RWPE1 (cell line): ENCODE measurements around the gene MAGI1.
"Not testable (repeated sequence)": the region's sequence is repeated elsewhere in the genome, so short reads cannot be mapped to it uniquely, and the experiment has no call there.

Experiments used
- CTCF ChIA-PET: fragments of 350-600 bp; sonication (Branson Sonifier 250); formaldehyde crosslinking; extraction: SDS; loops from one replicate; lab custom pipeline; 2021; lab: Yijun Ruan, JAX
- POLR2A ChIA-PET: fragments of 400-600 bp; formaldehyde crosslinking; extraction: SDS; loops from one replicate; lab custom pipeline; 2020; ENCODE audit warnings: antibody characterized with exemption; ENCODE audit not compliant: low non-redundant PET; lab: Yijun Ruan, JAX
- DNase-seq: peaks from one replicate; pipeline ENCODE4 v3.0.0; 2012; ENCODE audit warnings: low spot score
- H3K27ac ChIP-seq: fragments of 450-650 bp; 2 replicates; pipeline ENCODE4 v1.5.1; 2017
- CTCF ChIP-seq: fragments of 450-650 bp; conservative IDR thresholded peaks from 2 replicates; pipeline ENCODE4 v1.5.1; 2017; ENCODE audit warnings: low read depth, mild to moderate bottlenecking

Gene MAGI1

GRCh38 chr3:65551945-65552344, 486.8 kb downstream of the MAGI1 start:
- H3K27ac ChIP-seq, result no peak overlapping the region
- ChIA-PET CTCF (no interaction called here), POLR2A (no interaction called here)
- DNase-seq, result no peak
- TF ChIP-seq CTCF, result no peak

- no peak overlapping the region for H3K27ac ChIP-seq
- no peak for DNase-seq
- ChIA-PET CTCF (no interaction called here), POLR2A (no interaction called here)
- TF ChIP-seq CTCF, result no peak
These were observed 488.6 kb downstream of the MAGI1 start for GRCh38 chr3:65550137-65550536.

DNA sequence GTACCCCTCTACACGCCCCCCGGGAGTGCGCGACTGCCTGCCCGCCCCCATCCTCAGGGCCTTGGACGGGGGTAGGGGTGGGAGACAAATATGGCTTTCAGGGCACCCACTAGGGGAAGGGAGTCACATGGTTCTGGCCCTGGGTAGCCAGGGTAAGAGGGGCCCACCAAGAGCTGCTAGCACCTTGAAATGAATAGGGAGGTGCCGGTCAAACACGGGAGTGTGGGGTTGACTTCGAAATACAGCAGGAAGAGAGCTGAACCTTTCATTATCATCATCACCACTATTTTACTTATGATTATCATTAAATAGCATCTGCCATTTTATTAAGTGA, 489.1 kb downstream of the MAGI1 start:
- ChIA-PET CTCF (no interaction called here), POLR2A (no interaction called here)
- no peak overlapping the region for H3K27ac ChIP-seq
- no peak for DNase-seq
- TF ChIP-seq CTCF, result no peak

DNA sequence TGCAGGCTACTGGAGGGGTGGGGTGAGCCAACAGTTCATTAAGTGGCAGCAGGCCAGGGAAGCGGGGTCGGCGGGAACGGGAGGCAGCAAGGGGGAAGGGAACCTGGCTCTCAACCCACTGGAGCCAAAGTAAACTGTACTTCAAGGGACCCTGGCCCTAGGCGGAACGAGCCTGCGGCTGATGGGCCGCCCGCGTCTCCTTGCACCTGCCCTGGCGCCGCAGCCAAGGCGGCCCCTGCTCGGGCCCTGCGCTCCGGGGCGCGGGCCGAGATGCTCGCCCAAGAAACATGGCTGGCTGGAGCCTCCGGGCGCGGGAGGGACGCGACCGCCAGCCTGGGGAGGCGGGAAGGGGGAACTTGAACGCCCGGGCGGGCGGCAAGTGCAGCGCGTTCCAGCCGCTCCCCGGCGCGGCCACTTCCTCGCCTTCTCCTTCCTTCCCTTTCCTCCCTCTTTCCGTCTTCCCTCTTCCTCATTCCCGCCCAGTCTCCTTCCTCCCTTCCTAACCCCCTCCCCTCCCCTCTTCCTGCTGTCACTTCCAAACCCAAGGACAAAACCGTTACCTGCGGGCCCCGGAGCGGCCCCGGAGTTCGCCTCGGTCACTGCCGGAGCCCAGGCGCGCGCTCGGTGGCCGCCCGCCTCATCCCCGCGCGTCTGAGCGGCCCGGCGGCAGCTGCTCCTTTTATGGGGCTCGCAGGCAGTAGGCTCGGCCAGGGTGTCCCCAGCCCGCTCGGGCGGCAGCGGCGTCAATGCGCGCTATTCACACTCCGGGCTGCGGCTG, 489.7 kb downstream of the MAGI1 start:
- DNase-seq, result no peak
- ChIA-PET POLR2A (no interaction called here), CTCF (no interaction called here)
- TF ChIP-seq CTCF, result no peak
- no peak overlapping the region for H3K27ac ChIP-seq

DNA sequence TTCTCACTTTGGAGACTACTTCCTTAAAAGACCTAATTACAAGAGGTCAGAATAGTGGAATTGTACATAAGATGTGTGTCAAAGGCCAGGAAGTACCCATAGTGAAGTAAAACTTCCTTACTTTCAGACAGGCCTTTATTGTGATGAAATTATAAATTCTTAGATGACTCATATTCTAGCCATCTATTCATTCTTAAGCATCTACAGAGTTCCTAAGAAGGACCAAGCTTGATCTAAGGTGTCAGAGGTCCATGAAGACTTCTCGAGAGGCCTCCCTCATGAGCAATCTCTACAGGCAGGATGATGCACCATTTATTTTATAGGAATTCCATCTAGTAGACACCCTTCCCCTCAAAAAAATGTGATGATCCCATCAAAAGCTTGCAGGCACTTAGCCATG, 493.3 kb downstream of the MAGI1 start:
- H3K27ac ChIP-seq, result no peak overlapping the region
- ChIA-PET CTCF (no interaction called here), POLR2A (no interaction called here)
- DNase-seq, result no peak
- TF ChIP-seq CTCF, result no peak

GRCh38 chr3:65543391-65543790, 495.3 kb downstream of the MAGI1 start:
- H3K27ac ChIP-seq, CTCF ChIA-PET, POLR2A ChIA-PET, DNase-seq: not testable (repeated sequence)

GRCh38 chr3:65540666-65541065, 498.1 kb downstream of the MAGI1 start:
- no peak for DNase-seq
- no peak for TF ChIP-seq CTCF
- CTCF ChIA-PET, result no interaction called here
- POLR2A ChIA-PET, result no interaction called here
- no peak overlapping the region for H3K27ac ChIP-seq
